Measurements from ENCODE around the gene CDKN1B.

CDKN1B gene

GRCh38 chr12:12686472-12686871 lies 30.7 kb upstream of the CDKN1B start:
- no peaks in the 10 kb centered on the region for H3K36me3 Mint-ChIP-seq (ENCODE audit: insufficient read depth)
- ATAC-seq (replicated peaks; ENCODE audit: extremely low read depth, poor library complexity, severe bottlenecking) (no peak), DNase-seq (ENCODE audit: low spot score in 2 of 2) (no peak)
- H3K9me3 Mint-ChIP-seq: no peaks in the 10 kb centered on the region
- H3K27ac Mint-ChIP-seq (ENCODE audit: low read depth): no peak overlapping the region
- no peaks in the 10 kb centered on the region for H3K4me1 Mint-ChIP-seq
- no peak overlapping the region for H3K4me3 Mint-ChIP-seq
- no peaks in the 10 kb centered on the region for H3K27me3 Mint-ChIP-seq

- Mint-ChIP-seq H3K4me3 (no peak overlapping the region), H3K27ac (ENCODE audit: low read depth) (no peak overlapping the region), H3K27me3 (no peaks in the 10 kb centered on the region), H3K4me1 (no peaks in the 10 kb centered on the region), H3K9me3 (no peaks in the 10 kb centered on the region), H3K36me3 (ENCODE audit: insufficient read depth) (no peaks in the 10 kb centered on the region)
- no peak for ATAC-seq (replicated peaks; ENCODE audit: extremely low read depth, poor library complexity, severe bottlenecking)
- DNase-seq (ENCODE audit: low spot score in 2 of 2): no peak
Observed at GRCh38 chr12:12686925-12687324, 30.2 kb upstream of the CDKN1B start.

DNA sequence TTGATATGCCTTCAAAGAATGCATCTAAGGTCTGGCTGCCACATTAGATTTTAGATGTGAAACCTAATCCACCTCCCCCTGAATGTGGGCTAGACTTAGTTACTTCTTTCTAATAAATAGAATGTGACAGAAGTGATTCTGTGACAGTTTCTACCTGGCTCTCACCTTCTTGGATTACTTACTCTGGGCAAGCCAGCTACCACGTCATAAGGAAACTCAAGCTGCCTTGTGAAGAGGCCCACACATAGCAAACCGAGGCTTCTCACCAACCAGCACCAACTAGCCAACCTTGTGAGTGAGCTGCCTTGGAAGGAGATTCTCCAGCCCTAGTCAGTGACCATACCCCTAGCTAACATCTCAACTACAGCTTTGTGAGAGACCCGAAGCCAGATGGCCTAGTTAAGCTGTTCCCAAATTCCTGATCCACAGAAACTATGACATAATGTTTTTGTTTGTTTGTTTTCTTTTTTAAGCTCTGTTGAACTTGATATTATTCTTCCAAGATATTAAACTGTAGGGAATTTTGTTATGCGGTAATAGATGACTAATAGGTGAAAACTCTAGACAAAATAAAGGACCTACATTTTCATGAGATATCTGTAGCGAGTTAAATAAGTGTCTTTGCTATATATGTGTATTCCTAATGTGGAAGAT lies 27.4 kb upstream of the CDKN1B start:
- Mint-ChIP-seq H3K27ac (ENCODE audit: low read depth) (no peak overlapping the region), H3K9me3 (no peaks in the 10 kb centered on the region), H3K36me3 (ENCODE audit: insufficient read depth) (no peaks in the 10 kb centered on the region), H3K4me3 (no peak overlapping the region), H3K27me3 (no peaks in the 10 kb centered on the region), H3K4me1 (no peaks in the 10 kb centered on the region)
- DNase-seq (ENCODE audit: low spot score in 2 of 2) (no peak), ATAC-seq (replicated peaks; ENCODE audit: extremely low read depth, poor library complexity, severe bottlenecking) (no peak)

GRCh38 chr12:12691549-12691948 lies 25.6 kb upstream of the CDKN1B start:
- Mint-ChIP-seq H3K4me1 (peaks cover 10% of the 10 kb centered on the region), H3K27me3 (no peaks in the 10 kb centered on the region), H3K36me3 (ENCODE audit: insufficient read depth) (peaks cover 9% of the 10 kb centered on the region), H3K4me3 (no peak overlapping the region), H3K9me3 (no peaks in the 10 kb centered on the region), H3K27ac (ENCODE audit: low read depth) (no peak overlapping the region)
- ATAC-seq (replicated peaks; ENCODE audit: extremely low read depth, poor library complexity, severe bottlenecking): no peak
- no peak for DNase-seq (ENCODE audit: low spot score in 2 of 2)

- Mint-ChIP-seq H3K4me3 (no peak overlapping the region), H3K9me3 (no peaks in the 10 kb centered on the region), H3K36me3 (ENCODE audit: insufficient read depth) (peaks cover 18% of the 10 kb centered on the region), H3K27me3 (no peaks in the 10 kb centered on the region), H3K4me1 (peaks cover 22% of the 10 kb centered on the region), H3K27ac (ENCODE audit: low read depth) (no peak overlapping the region)
- no peak for ATAC-seq (replicated peaks; ENCODE audit: extremely low read depth, poor library complexity, severe bottlenecking)
- no peak for DNase-seq (ENCODE audit: low spot score in 2 of 2)
Observed at GRCh38 chr12:12693111-12693671, 24.0 kb upstream of the CDKN1B start.

DNA sequence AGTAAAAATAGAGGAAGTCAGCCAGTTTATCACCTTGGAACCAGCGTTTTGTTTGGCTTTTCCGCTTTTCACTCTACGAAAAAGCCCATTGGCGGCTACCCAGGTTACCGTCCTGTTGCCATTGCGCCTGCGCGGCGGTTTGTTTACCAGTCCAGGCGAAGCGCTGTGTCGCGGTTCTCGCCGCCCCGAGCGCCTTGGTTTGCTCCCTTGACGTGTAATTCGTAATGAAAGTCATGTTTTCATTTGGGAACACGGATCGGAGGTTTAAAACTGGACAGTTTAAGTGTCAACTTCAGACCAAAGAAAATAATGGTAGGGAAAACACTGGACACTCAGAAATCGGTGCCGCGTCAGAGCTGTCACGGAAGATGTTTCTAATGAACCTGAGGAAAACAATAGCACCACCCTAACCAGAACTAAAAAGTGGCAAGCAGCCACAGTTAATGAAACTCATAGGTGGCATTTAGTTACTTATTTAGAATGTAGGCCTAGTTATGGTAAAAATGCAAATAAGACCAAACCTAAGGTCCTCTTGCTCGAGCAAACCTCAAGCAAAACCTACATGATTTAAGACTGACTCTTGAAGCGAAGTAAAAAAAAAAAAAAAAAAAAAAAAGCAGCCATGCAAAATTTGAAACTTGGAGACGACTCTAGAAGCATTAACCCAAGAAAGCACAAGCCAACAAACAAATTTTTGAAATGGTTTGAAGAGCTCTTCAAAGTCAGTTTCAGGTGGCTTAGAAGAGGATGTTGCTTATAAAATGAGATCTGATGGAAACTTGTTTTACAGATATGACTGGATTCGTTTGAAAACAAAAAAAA lies 20.4 kb upstream of the CDKN1B start:
- ATAC-seq (replicated peaks; ENCODE audit: extremely low read depth, poor library complexity, severe bottlenecking): peak; percentile 89
- peak overlapping the region; percentile 99 for H3K27ac Mint-ChIP-seq (ENCODE audit: low read depth)

GRCh38 chr12:12699345-12699744 lies 17.8 kb upstream of the CDKN1B start:
- Mint-ChIP-seq H3K9me3 (no peaks in the 10 kb centered on the region), H3K36me3 (ENCODE audit: insufficient read depth) (peaks cover 18% of the 10 kb centered on the region), H3K4me1 (peaks cover 32% of the 10 kb centered on the region), H3K27ac (ENCODE audit: low read depth) (no peak overlapping the region), H3K27me3 (no peaks in the 10 kb centered on the region), H3K4me3 (no peak overlapping the region)
- no peak for DNase-seq (ENCODE audit: low spot score in 2 of 2)
- ATAC-seq (replicated peaks; ENCODE audit: extremely low read depth, poor library complexity, severe bottlenecking): no peak

More for the DNA sequence above, 20.4 kb upstream of the CDKN1B start:
- H3K4me3 Mint-ChIP-seq: peak overlapping the region; percentile 83
- H3K4me1 Mint-ChIP-seq: peaks cover 24% of the 10 kb centered on the region
- no peaks in the 10 kb centered on the region for H3K9me3 Mint-ChIP-seq
- peaks cover 18% of the 10 kb centered on the region for H3K36me3 Mint-ChIP-seq (ENCODE audit: insufficient read depth)
- peak; percentile 85 to 91 for DNase-seq (ENCODE audit: low spot score in 2 of 2)
- H3K27me3 Mint-ChIP-seq: no peaks in the 10 kb centered on the region

- peaks cover 18% of the 10 kb centered on the region for H3K36me3 Mint-ChIP-seq (ENCODE audit: insufficient read depth)
- DNase-seq (ENCODE audit: low spot score in 2 of 2) (no peak), ATAC-seq (replicated peaks; ENCODE audit: extremely low read depth, poor library complexity, severe bottlenecking) (no peak)
- H3K9me3 Mint-ChIP-seq: no peaks in the 10 kb centered on the region
- H3K4me3 Mint-ChIP-seq: no peak overlapping the region
- H3K27me3 Mint-ChIP-seq: no peaks in the 10 kb centered on the region
- H3K4me1 Mint-ChIP-seq: peaks cover 37% of the 10 kb centered on the region
- peak overlapping the region; percentile 68 for H3K27ac Mint-ChIP-seq (ENCODE audit: low read depth)
Observed at GRCh38 chr12:12700254-12700653, 16.9 kb upstream of the CDKN1B start.

DNA sequence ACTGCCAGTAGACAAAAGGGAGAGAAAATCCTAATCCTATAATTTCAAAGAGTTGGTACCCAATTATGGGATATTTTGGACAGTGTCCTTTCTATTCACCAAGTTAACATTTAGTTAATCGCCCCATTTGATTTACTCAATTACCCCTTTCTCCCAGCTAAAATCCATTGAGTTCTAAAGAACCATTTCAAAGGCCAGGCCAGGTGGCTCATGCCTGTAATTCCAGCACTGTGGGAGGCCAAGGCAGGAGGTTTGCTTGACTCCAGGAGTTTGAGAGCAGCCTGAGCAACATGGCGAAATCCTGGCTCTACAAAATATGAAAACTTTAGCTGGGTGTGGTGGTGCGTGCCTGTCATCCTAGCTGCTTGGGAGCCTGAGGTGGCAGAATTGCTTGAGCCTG lies 15.7 kb upstream of the CDKN1B start:
- no peaks in the 10 kb centered on the region for H3K9me3 Mint-ChIP-seq
- no peak overlapping the region for H3K27ac Mint-ChIP-seq (ENCODE audit: low read depth)
- H3K36me3 Mint-ChIP-seq (ENCODE audit: insufficient read depth): peaks cover 10% of the 10 kb centered on the region
- H3K4me1 Mint-ChIP-seq: peaks cover 28% of the 10 kb centered on the region
- ATAC-seq (replicated peaks; ENCODE audit: extremely low read depth, poor library complexity, severe bottlenecking) (no peak), DNase-seq (ENCODE audit: low spot score in 2 of 2) (no peak)
- no peak overlapping the region for H3K4me3 Mint-ChIP-seq
- no peaks in the 10 kb centered on the region for H3K27me3 Mint-ChIP-seq

GRCh38 chr12:12704593-12705230 lies 12.5 kb upstream of the CDKN1B start:
- no peaks in the 10 kb centered on the region for H3K36me3 Mint-ChIP-seq (ENCODE audit: insufficient read depth)
- peak overlapping the region; percentile 16 for H3K27ac Mint-ChIP-seq (ENCODE audit: low read depth)
- H3K4me1 Mint-ChIP-seq: peaks cover 13% of the 10 kb centered on the region
- H3K27me3 Mint-ChIP-seq: no peaks in the 10 kb centered on the region
- no peak for DNase-seq (ENCODE audit: low spot score in 2 of 2)
- no peak overlapping the region for H3K4me3 Mint-ChIP-seq
- H3K9me3 Mint-ChIP-seq: no peaks in the 10 kb centered on the region
- ATAC-seq (replicated peaks; ENCODE audit: extremely low read depth, poor library complexity, severe bottlenecking): no peak

- Mint-ChIP-seq H3K27ac (ENCODE audit: low read depth) (no peak overlapping the region), H3K4me1 (peaks cover 13% of the 10 kb centered on the region), H3K4me3 (no peak overlapping the region), H3K9me3 (no peaks in the 10 kb centered on the region), H3K36me3 (ENCODE audit: insufficient read depth) (no peaks in the 10 kb centered on the region), H3K27me3 (no peaks in the 10 kb centered on the region)
- DNase-seq (ENCODE audit: low spot score in 2 of 2): peak; percentile 41 to 68
- peak; percentile 97 for ATAC-seq (replicated peaks; ENCODE audit: extremely low read depth, poor library complexity, severe bottlenecking)
Observed at GRCh38 chr12:12705838-12706520, 11.2 kb upstream of the CDKN1B start.

DNA sequence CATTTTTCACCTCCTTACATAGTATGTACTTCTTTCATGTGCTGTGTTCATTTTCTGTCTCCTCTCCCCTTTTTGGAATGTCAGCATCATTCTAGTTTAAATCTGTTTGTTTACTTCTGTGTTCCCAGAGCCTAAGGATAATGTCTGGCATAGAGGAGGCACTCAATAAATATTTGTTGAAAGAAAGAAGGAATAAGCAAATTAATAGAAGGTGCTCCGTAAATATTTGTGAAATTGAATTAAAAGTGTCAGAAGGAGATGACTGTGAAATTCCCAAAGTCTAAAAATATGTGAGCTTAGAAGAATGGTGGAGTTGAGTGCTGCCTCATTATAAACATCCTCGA lies 3.3 kb upstream of the CDKN1B start:
- Mint-ChIP-seq H3K27ac (ENCODE audit: low read depth) (peak overlapping the region; percentile 95), H3K27me3 (no peaks in the 10 kb centered on the region), H3K4me3 (peak overlapping the region; percentile 89), H3K9me3 (no peaks in the 10 kb centered on the region), H3K4me1 (peaks cover 50% of the 10 kb centered on the region), H3K36me3 (ENCODE audit: insufficient read depth) (peaks cover 43% of the 10 kb centered on the region)
- DNase-seq (ENCODE audit: low spot score in 2 of 2) (no peak), ATAC-seq (replicated peaks; ENCODE audit: extremely low read depth, poor library complexity, severe bottlenecking) (no peak)
